Peyer's patch (tissue), 4 donors: ENCODE measurements around the gene SLC4A5. TPM values are rescaled to one million over a fixed set of nuclear protein-coding genes. Genes with fewer than 3 reads are reported as not detected.
"Not testable (repeated sequence)": the region's sequence is repeated elsewhere in the genome, so short reads cannot be mapped to it uniquely, and the experiment has no call there.

ENCODE experiments used
- DNase-seq, 3 donors: peaks; one replicate each; pipeline ENCODE4 v3.0.0-alpha.2; 2017 to 2019
- H3K27ac ChIP-seq, 4 donors: fragments of 200-600 bp; sonication (generic); one replicate each; pipeline ENCODE4 v1.5.1; 2016 to 2019
- H3K27me3 ChIP-seq, 2 donors: fragments of 200-600 bp; sonication (generic); one replicate each; pipeline ENCODE4 v1.5.1; 2019
- H3K36me3 ChIP-seq, 3 donors: fragments of 200-600 bp; sonication (generic); one replicate each; pipeline ENCODE4 v1.5.1; 2016 to 2019
- H3K4me1 ChIP-seq, 4 donors: fragments of 200-600 bp; sonication (generic); one replicate each; pipeline ENCODE4 v1.5.1; 2016 to 2019
- H3K4me3 ChIP-seq, 4 donors: fragments of 200-600 bp; sonication (generic); 1 replicate in 3 of 4; 2 replicates in 1 of 4; pipeline ENCODE4 v1.5.1; 2016 to 2019; ENCODE audit warnings: mild to moderate bottlenecking in 1 of 4
- H3K9me3 ChIP-seq, 4 donors: fragments of 200-600 bp; sonication (generic); one replicate each; pipeline ENCODE4 v1.5.1; 2016 to 2019; ENCODE audit warnings: mild to moderate bottlenecking in 1 of 4
- CTCF ChIP-seq, 6 experiments: fragments of 450-650 bp in 4 of 6; fragments of 200-600 bp in 2 of 6; sonication (generic) in 1 of 6; IDR thresholded peaks; one replicate each; pipeline ENCODE4 v1.5.1; 2017 to 2019; ENCODE audit warnings: antibody characterized with exemption in 6 of 6, mild to moderate bottlenecking in 3 of 6, moderate library complexity in 1 of 6
- POLR2A ChIP-seq, 2 donors: fragments of 450-650 bp; IDR thresholded peaks; one replicate each; pipeline ENCODE4 v1.5.1; 2017; ENCODE audit warnings: antibody characterized with exemption in 2 of 2, mild to moderate bottlenecking in 2 of 2, moderate library complexity in 2 of 2
- total RNA-seq, 4 donors: library from RNA; depleted of rRNA; stranded (reverse); fragments of >200 nt; gene quantifications; one replicate each; pipeline ENCODE4 v1.1.0, GENCODE V29; 2016

Gene SLC4A5
- total RNA-seq, 4 donors from 2014 or later, result 1.8 to 14.9 (median 4.9) TPM

- no peak overlapping the region for H3K4me3 ChIP-seq
- TF ChIP-seq CTCF (IDR thresholded peaks at IDR 0.05), result no peak
- no peak for TF ChIP-seq POLR2A (IDR thresholded peaks at IDR 0.05)
- H3K36me3 ChIP-seq, result no peaks in the 10 kb centered on the region
- H3K9me3 ChIP-seq, result no peaks in the 10 kb centered on the region
- DNase-seq, result no peak
- H3K27me3 ChIP-seq, result no peaks in the 10 kb centered on the region
- no peak overlapping the region for H3K27ac ChIP-seq
- no peaks in the 10 kb centered on the region for H3K4me1 ChIP-seq
Observed at GRCh38 chr2:74347303-74347702, 4.1 kb upstream of the SLC4A5 start.

DNA sequence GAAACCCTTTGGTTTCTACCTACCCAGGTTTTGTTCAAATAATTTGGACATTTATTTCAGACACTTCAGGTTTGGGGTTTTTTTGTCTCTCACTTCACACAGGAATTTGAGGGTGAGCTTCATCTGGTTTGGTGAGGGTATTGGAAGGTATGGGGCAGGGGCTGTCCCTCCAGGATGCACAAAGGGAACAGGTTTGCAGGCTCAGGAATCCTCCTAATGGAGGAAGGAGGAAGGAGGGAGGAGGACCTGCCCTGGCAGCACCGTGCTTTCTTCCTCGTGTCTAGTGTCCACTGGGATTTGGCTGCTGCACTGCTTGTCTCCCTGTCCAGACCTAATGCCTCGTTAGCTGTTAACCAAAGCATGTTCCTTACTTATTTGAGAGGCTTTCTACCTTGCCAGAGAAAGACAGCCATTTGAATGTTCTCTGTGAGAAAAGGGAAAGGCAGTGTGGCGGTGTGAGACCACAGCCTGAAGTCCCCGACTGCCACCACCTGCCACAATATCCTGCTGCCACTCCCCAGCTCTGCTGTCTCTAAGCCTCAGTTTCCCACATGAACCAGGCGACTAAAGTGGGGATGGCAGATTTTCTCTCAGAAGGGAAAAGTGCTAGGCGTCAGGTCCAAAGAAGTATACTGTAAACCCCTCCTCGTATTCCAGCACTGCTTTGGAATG is 2.2 kb upstream of the SLC4A5 start:
- Histone ChIP-seq H3K27ac (no peak overlapping the region), H3K4me1 (no peaks in the 10 kb centered on the region), H3K9me3 (no peaks in the 10 kb centered on the region), H3K27me3 (no peaks in the 10 kb centered on the region), H3K4me3 (no peak overlapping the region), H3K36me3 (no peaks in the 10 kb centered on the region)
- no peak for DNase-seq
- TF ChIP-seq CTCF (IDR thresholded peaks at IDR 0.05) (no peak), POLR2A (IDR thresholded peaks at IDR 0.05) (no peak)

- H3K27ac ChIP-seq, DNase-seq, H3K27me3 ChIP-seq, H3K4me3 ChIP-seq, H3K4me1 ChIP-seq, H3K36me3 ChIP-seq, H3K9me3 ChIP-seq: not testable (repeated sequence)
Observed at GRCh38 chr2:74336227-74336626, 7.0 kb downstream of the SLC4A5 start.

DNA sequence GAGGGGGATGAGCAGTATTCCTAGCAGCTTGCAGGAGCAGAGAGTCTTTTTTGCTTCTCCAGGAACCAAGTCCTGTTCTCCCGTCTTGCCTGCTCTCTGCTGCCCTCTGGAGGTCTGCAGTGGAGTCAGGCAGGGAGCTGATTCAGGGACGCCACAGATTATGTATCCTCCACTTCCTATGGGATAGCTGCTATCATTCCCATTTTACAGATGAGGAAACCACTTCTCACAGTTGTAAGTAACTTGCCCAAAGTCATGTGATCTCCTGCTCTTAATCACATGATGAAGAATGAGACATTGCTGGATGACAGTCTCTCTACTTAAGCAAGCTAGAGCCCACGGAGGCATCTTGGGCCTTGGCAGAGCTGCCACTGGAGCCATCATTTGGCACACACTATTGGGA is 8.3 kb downstream of the SLC4A5 start:
- H3K36me3 ChIP-seq, result peaks cover 0 to 7% (median 0%) of the 10 kb centered on the region in 3 donors
- H3K4me1 ChIP-seq, result no peaks in the 10 kb centered on the region
- no peak for TF ChIP-seq POLR2A (IDR thresholded peaks at IDR 0.05)
- peak; percentile 64 to 96 (median 88) for TF ChIP-seq CTCF (IDR thresholded peaks at IDR 0.05)
- H3K27ac ChIP-seq, result no peak overlapping the region
- DNase-seq, result peak; percentile 74 to 91 (median 81)
- H3K9me3 ChIP-seq, result no peaks in the 10 kb centered on the region
- no peak overlapping the region for H3K4me3 ChIP-seq
- no peaks in the 10 kb centered on the region for H3K27me3 ChIP-seq

GRCh38 chr2:74333896-74334586 is 9.2 kb downstream of the SLC4A5 start:
- peaks cover 0 to 7% (median 0%) of the 10 kb centered on the region in 3 donors for H3K36me3 ChIP-seq
- H3K4me3 ChIP-seq, result no peak overlapping the region
- H3K4me1 ChIP-seq, result no peaks in the 10 kb centered on the region
- H3K27ac ChIP-seq, result no peak overlapping the region
- DNase-seq, result no peak
- H3K9me3 ChIP-seq, result no peaks in the 10 kb centered on the region
- H3K27me3 ChIP-seq, result no peaks in the 10 kb centered on the region
- TF ChIP-seq POLR2A (IDR thresholded peaks at IDR 0.05) (no peak), CTCF (IDR thresholded peaks at IDR 0.05) (no peak)

- H3K4me1 ChIP-seq, result no peaks in the 10 kb centered on the region
- peak in 1 of 3 donors; percentile 49 for DNase-seq
- no peak overlapping the region for H3K4me3 ChIP-seq
- H3K27me3 ChIP-seq, result no peaks in the 10 kb centered on the region
- H3K9me3 ChIP-seq, result no peaks in the 10 kb centered on the region
- no peak overlapping the region for H3K27ac ChIP-seq
- peaks cover 0 to 7% (median 0%) of the 10 kb centered on the region in 3 donors for H3K36me3 ChIP-seq
- no peak for TF ChIP-seq POLR2A (IDR thresholded peaks at IDR 0.05)
- TF ChIP-seq CTCF (IDR thresholded peaks at IDR 0.05), result peak in 3 of 6 experiments; percentile 33 to 39 (median 35)
Observed at GRCh38 chr2:74333175-74333574, 10.0 kb downstream of the SLC4A5 start.
